Peyer's patch (tissue), 4 donors: ENCODE results near the gene ESYT2. TPM values are rescaled to one million over a fixed set of nuclear protein-coding genes. Genes with fewer than 3 reads are reported as not detected.

Experiments
- DNase-seq, 3 donors: peaks; one replicate each; pipeline ENCODE4 v3.0.0-alpha.2; 2017 to 2019
- H3K27ac ChIP-seq, 4 donors: fragments of 200-600 bp; sonication (generic); one replicate each; pipeline ENCODE4 v1.5.1; 2016 to 2019
- H3K27me3 ChIP-seq, 2 donors: fragments of 200-600 bp; sonication (generic); one replicate each; pipeline ENCODE4 v1.5.1; 2019
- H3K36me3 ChIP-seq, 3 donors: fragments of 200-600 bp; sonication (generic); one replicate each; pipeline ENCODE4 v1.5.1; 2016 to 2019
- H3K4me1 ChIP-seq, 4 donors: fragments of 200-600 bp; sonication (generic); one replicate each; pipeline ENCODE4 v1.5.1; 2016 to 2019
- H3K4me3 ChIP-seq, 4 donors: fragments of 200-600 bp; sonication (generic); 1 replicate in 3 of 4; 2 replicates in 1 of 4; pipeline ENCODE4 v1.5.1; 2016 to 2019; ENCODE audit warnings: mild to moderate bottlenecking in 1 of 4
- H3K9me3 ChIP-seq, 4 donors: fragments of 200-600 bp; sonication (generic); one replicate each; pipeline ENCODE4 v1.5.1; 2016 to 2019; ENCODE audit warnings: mild to moderate bottlenecking in 1 of 4
- CTCF ChIP-seq, 6 experiments: fragments of 450-650 bp in 4 of 6; fragments of 200-600 bp in 2 of 6; sonication (generic) in 1 of 6; IDR thresholded peaks; one replicate each; pipeline ENCODE4 v1.5.1; 2017 to 2019; ENCODE audit warnings: antibody characterized with exemption in 6 of 6, mild to moderate bottlenecking in 3 of 6, moderate library complexity in 1 of 6
- POLR2A ChIP-seq, 2 donors: fragments of 450-650 bp; IDR thresholded peaks; one replicate each; pipeline ENCODE4 v1.5.1; 2017; ENCODE audit warnings: antibody characterized with exemption in 2 of 2, mild to moderate bottlenecking in 2 of 2, moderate library complexity in 2 of 2
- total RNA-seq, 4 donors: library from RNA; depleted of rRNA; stranded (reverse); fragments of >200 nt; gene quantifications; one replicate each; pipeline ENCODE4 v1.1.0, GENCODE V29; 2016

ESYT2 gene
- total RNA-seq, 4 donors from 2014 or later = 53.6 to 137 (median 71.0) TPM

GRCh38 chr7:158738841-158739240 lies 90.5 kb downstream of the ESYT2 start:
- no peak overlapping the region for H3K27ac ChIP-seq
- H3K4me3 ChIP-seq = no peak overlapping the region
- no peaks in the 10 kb centered on the region for H3K9me3 ChIP-seq
- H3K27me3 ChIP-seq = no peaks in the 10 kb centered on the region
- peaks cover 0 to 98% (median 0%) of the 10 kb centered on the region in 3 donors for H3K36me3 ChIP-seq
- TF ChIP-seq POLR2A (IDR thresholded peaks at IDR 0.05) (no peak), CTCF (IDR thresholded peaks at IDR 0.05) (no peak)
- DNase-seq = no peak
- no peaks in the 10 kb centered on the region for H3K4me1 ChIP-seq

- Histone ChIP-seq H3K27ac (no peak overlapping the region), H3K4me1 (no peaks in the 10 kb centered on the region), H3K9me3 (no peaks in the 10 kb centered on the region), H3K4me3 (no peak overlapping the region), H3K27me3 (no peaks in the 10 kb centered on the region), H3K36me3 (peaks cover 0 to 95% (median 0%) of the 10 kb centered on the region in 3 donors)
- DNase-seq = no peak
- TF ChIP-seq POLR2A (IDR thresholded peaks at IDR 0.05) = no peak
- no peak for TF ChIP-seq CTCF (IDR thresholded peaks at IDR 0.05)
Measured at GRCh38 chr7:158737064-158737695, 92.1 kb downstream of the ESYT2 start.

- Histone ChIP-seq H3K4me1 (no peaks in the 10 kb centered on the region), H3K4me3 (no peak overlapping the region), H3K27ac (no peak overlapping the region), H3K27me3 (no peaks in the 10 kb centered on the region), H3K9me3 (no peaks in the 10 kb centered on the region), H3K36me3 (peaks cover 0 to 95% (median 0%) of the 10 kb centered on the region in 3 donors)
- TF ChIP-seq CTCF (IDR thresholded peaks at IDR 0.05) (no peak), POLR2A (IDR thresholded peaks at IDR 0.05) (no peak)
- no peak for DNase-seq
Measured at GRCh38 chr7:158735935-158736334, 93.4 kb downstream of the ESYT2 start.

DNA sequence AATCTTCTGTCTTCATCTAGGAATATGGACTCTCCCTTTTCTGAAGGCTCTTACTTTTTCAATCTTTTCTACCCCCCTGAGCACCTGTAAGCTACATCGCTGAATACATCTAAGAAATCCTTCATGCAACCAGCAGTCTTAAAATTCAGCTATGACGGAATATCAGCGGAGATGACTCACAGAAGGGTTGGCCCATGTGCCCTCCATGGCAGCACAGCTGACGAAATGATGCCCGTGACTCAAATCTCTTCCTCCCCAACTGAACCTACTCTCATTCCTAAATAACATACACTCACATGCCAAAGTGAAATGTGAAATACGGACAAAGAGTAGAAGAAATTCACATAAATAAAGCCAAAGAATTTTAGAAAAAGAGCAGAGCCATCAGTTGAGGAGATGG lies 94.4 kb downstream of the ESYT2 start:
- TF ChIP-seq CTCF (IDR thresholded peaks at IDR 0.05) (no peak), POLR2A (IDR thresholded peaks at IDR 0.05) (no peak)
- Histone ChIP-seq H3K9me3 (no peaks in the 10 kb centered on the region), H3K4me1 (no peaks in the 10 kb centered on the region), H3K27ac (no peak overlapping the region), H3K27me3 (no peaks in the 10 kb centered on the region), H3K4me3 (no peak overlapping the region), H3K36me3 (peaks cover 0 to 90% (median 0%) of the 10 kb centered on the region in 3 donors)
- no peak for DNase-seq

DNA sequence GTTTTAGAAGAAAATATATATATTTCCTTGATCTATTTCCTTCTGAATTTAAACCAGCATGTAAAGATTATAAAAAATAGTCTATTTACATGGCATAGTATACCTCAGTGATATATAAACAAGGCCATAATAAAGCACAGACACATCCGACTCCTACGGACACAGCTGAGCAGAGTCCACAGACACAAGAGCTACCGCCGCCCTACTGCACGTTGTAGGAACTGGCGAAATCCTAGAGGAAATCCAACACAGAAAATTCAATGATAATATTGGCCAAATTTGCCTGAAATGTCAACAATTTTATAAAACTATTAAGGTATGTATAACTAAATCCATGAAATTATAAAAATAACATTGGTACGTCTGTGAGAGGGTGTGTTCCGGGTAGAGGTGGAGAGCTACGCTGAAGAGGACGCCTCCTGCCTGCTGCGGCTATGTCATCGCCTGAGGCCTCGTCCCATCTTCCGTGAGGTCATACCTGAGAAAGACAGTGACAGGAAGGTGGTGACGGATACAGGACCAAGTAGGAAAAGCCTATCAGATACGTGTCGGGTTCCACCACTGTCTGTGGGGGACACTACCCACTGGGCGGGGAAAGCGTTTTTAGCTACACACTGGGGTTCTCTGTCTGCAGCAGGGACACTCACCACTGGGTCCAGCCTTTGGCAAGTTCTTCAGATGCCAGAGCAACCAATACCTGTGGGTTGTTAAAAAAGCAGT lies 95.4 kb downstream of the ESYT2 start:
- Histone ChIP-seq H3K4me1 (no peaks in the 10 kb centered on the region), H3K9me3 (no peaks in the 10 kb centered on the region), H3K27me3 (no peaks in the 10 kb centered on the region), H3K4me3 (no peak overlapping the region), H3K27ac (no peak overlapping the region), H3K36me3 (peaks cover 0 to 81% (median 0%) of the 10 kb centered on the region in 3 donors)
- no peak for DNase-seq
- TF ChIP-seq CTCF (IDR thresholded peaks at IDR 0.05) (peak in 1 of 6 experiments; percentile 6), POLR2A (IDR thresholded peaks at IDR 0.05) (no peak)
